Measurements from ENCODE around the gene RASGRF1. TPM values are rescaled to one million over a fixed set of nuclear protein-coding genes. Genes with fewer than 3 reads are reported as not detected.
"Not testable (repeated sequence)": the region's sequence is repeated elsewhere in the genome, so short reads cannot be mapped to it uniquely, and the experiment has no call there.

The RASGRF1 gene
- polyA plus RNA-seq, 3 donors, result 0.43 to 0.72 (median 0.54) TPM

DNA sequence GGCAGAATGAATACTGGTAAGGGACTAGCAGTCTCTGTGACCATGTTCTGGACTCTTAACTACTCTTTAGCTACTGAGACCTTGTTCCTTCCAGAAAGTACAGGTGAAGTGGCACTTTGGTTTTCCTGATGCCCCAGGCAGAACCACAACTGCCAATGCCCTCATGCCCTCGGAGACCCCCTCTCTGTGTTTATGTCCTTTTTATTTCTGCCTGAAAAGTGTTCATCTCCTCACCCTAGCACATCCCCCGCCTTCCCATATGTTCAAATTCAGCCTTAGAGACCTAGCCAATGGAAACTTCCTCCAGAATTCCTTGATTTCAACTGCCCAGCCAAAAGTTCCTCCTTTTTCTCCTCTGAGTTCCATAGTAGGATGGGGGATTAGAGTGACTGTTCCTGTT is 23.3 kb upstream of the RASGRF1 start:
- no peak for DNase-seq (ENCODE audit: extremely low read depth in 1 of 11, low read depth in 9 of 11, low spot score in 4 of 11)

DNA sequence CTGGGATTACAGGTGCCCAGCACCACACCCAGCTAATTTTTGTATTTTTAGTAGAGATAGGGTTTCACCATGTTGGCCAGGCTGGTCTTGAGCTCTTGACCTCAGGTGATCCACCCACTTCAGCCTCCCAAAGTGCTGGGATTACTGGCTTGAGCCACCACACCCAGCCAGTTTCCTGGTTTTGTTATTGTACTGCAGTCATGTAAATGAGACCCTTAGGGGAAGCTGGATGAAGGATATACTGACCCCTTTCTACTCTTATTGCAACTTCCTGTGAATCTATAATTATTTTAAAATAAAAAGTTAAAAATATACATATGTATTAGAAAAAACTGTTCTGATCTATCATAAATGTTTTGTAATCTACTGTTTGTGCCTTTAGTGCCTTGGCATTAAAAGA is 20.8 kb upstream of the RASGRF1 start:
- DNase-seq (ENCODE audit: extremely low read depth in 1 of 11, low read depth in 9 of 11, low spot score in 4 of 11), result not testable (repeated sequence)

DNA sequence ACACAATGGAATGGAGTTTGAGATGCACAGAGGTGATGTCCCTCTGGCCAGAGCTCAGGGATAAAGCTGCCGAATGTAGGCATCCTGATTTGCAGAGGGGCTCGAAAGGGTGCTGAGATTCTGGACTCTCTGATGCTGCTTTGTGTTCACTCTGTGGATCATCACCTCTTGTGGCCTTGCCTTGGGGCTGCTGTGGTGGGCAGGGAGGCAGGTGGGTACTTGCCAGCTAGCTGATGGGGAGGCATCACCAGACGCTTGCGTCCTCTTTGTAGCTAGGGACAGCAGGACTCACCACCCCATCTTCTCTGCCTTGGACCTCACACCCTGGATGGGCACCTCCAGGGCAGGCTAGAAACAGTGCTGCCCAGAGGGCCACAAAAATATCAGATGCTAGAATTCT is 14.6 kb upstream of the RASGRF1 start:
- DNase-seq (ENCODE audit: extremely low read depth in 1 of 11, low read depth in 9 of 11, low spot score in 4 of 11), result no peak

DNA sequence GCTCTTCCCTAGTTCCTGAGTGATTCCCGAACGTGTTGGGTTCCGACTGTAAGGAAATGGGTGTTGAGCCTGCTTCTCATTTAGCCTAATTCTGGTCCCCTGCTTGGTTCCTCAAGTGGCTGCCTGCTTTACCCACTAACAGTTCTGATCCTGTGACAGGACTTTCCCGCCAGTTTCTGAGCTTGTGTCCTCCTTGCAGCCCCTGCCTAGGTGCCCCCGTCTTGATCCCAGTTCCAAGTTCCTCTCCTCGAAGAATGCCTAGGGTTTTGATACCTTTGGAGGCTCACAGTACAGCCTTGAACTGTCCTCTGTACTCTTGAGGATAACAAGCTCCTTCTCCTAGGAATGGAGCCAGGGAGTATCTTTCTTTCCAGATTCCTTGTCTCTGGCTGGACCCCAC is 12.0 kb upstream of the RASGRF1 start:
- no peak for DNase-seq (ENCODE audit: extremely low read depth in 1 of 11, low read depth in 9 of 11, low spot score in 4 of 11)

DNA sequence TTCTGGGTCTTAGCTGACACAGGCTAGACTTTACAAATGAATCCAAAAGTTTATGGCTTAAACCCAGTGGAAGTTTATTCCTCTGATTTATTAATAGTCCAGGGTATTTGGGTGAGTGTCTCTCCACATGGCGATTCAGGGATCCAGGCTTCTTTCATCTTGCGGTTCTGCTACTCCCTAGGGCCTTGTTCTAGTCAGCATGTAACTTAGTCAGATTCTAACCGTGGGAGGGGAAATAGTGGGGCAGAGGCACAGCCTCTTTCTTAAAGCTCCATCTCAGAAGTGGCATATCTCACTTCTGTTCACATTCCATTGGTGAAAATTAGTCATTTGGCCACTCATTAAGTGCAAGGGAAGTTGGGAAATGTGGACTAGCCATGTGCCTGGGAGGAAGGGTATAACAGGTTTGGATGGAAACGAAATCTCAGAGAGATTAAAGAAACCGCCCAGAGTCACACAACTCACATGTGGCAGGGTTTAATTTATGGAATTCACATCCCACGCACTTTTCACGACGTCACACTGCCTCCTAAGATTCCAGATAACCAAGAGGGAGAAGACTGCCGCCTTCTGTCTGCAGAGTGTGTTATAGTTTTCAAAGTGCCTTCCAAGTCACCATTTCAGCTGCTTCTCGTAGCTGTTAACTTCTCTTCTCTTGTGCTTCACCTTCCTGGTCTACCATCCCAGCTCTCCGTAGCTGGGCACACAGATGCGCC is 11.4 kb upstream of the RASGRF1 start:
- no peak for DNase-seq (ENCODE audit: extremely low read depth in 1 of 11, low read depth in 9 of 11, low spot score in 4 of 11)

DNA sequence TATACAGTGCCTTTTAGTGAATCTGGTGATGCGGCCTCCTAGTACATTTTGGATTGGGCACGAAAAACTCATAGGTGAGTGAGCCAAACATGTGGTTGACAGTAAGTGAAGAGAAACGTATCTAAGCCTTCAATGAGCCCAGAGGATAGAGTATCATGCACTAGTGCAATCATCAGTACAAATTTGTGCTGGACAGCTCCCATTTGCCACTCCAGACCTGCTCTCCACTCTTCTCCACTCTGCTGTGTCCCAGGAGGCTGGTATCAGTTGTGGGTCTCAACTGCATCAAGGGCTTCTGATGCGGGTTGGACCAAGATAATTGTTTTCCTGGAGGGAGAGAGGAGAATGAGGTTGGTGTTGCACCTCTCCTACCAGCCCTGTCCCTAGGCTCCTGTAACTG is 9.1 kb upstream of the RASGRF1 start:
- DNase-seq (ENCODE audit: extremely low read depth in 1 of 11, low read depth in 9 of 11, low spot score in 4 of 11), result no peak

DNA sequence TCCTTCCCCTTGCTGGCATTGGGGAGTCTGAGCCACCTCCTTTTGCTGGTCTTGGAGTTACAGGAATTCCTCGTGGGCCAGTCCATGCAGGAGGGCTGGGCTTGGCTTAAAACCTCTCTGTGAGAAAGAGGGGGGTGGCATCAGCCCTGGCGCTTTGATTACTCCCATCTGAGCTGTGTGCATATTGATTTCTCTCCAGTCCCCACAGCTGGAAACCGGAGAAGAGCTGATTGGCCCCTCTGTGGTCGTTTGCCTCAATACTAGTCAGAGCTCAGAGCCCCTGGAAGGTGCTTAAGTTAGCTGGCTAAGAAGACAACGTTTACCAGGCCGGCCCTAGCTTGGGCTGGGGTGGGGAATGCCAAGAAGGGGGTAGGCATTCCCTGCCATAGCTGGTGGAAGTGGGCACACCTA is 4.0 kb upstream of the RASGRF1 start:
- DNase-seq (ENCODE audit: extremely low read depth in 1 of 11, low read depth in 9 of 11, low spot score in 4 of 11), result no peak

DNA sequence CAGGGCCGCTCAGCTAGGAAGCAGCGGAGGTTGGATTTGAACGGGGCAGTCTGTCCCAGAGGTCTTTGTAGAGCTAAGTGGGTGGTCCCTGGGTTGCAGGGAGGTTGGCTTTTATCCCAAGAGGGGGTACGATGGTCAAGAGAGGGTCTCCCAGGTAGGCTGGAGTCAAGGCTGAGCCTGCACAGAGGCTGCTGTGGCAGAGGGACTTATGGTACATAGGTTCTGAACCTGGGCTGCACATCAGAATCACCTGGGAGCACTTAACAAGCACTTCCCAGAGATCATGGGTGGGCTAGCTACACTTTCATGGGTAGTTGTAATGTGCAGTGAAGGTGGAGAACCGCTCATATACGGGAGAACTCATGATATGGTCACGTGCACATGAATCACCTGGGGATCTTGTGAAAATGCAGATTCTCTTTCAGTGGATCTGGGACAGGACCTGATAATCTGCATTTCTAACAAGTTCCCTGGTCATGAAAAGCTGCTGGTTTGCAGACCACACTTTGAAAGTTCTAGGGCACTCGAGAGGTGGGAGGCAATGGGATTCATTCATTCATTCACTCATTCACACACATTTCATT is 2.9 kb upstream of the RASGRF1 start:
- no peak for DNase-seq (ENCODE audit: extremely low read depth in 1 of 11, low read depth in 9 of 11, low spot score in 4 of 11)

DNA sequence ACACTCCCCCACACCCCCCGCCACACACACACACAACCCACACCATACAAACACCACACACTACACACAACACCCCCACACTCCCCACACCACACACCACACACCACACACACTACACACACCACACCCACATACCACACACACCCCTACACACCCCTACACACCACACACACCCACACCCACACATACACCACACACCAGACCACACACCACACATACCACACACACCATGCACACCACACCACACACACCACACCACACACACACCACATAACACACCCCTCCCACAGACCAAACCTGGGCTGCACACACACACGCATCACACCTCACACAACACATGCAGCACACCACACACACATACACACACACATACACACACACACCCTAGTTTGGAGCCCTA is 1.8 kb upstream of the RASGRF1 start:
- no peak for DNase-seq (ENCODE audit: extremely low read depth in 1 of 11, low read depth in 9 of 11, low spot score in 4 of 11)

DNA sequence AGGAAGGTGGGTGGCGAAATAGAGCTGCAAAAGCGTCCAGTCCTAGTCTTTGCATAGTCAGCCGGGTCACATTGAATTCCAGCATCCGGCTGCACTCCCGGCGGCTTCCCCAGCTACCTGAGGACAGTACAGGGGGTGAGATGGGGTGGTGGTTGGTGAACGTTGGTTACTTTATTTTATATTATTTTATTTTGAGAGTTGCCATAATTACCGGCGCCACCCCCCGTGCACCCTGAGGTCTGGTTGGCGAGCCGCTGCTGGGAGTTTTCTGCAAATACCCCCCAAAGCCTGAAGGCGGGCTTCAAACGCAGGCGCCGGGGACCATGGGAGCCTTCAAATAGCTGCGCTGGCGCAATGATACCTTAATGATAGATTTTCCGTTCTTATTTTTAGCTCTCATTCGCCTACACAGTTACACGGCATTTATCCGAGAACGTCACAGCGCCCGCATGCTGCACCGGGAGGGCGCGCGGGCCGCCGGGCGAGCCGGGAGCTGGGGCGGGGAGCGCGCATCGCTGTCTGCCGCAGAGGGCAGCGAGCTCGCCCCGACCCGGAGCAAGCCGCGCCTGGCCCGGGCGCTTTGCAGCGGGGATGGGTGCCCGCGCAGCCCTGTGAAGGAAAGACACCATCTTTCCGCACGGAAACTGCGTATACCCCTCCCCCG is 756 bp upstream of the RASGRF1 start:
- DNase-seq (ENCODE audit: extremely low read depth in 1 of 11, low read depth in 9 of 11, low spot score in 4 of 11), result no peak

DNA sequence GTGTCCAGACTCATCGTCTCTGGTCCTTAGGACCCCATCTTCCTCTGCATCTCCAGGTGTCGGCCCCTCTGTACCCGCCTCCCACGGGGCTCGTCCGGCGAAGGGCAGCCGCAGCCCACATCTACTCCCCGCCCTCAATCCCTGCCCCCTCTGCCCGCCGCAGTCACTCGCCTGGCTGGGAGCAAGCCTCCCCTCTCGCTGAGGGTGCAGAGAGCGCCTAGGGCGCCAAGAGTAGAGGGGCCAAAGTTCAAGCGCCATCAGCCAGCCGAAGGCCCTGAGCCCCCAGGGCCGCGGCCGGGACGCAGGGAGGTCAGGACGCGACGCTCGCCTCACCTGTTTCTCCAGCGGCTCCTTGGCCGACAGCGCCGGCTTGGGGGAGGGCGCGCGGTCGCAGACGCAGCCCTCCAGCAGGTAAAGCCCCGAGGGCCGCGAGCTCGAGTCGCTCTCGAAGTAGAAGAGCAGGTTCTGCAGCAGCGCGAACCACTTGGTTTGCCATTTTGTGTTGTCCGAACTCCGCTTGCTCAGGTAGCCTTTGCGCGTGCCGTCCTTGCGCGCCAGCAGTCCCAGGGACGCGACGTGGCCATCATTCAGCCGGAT is 592 bp downstream of the RASGRF1 start:
- DNase-seq (ENCODE audit: extremely low read depth in 1 of 11, low read depth in 9 of 11, low spot score in 4 of 11), result peak in 1 of 11 donors; percentile 18

DNA sequence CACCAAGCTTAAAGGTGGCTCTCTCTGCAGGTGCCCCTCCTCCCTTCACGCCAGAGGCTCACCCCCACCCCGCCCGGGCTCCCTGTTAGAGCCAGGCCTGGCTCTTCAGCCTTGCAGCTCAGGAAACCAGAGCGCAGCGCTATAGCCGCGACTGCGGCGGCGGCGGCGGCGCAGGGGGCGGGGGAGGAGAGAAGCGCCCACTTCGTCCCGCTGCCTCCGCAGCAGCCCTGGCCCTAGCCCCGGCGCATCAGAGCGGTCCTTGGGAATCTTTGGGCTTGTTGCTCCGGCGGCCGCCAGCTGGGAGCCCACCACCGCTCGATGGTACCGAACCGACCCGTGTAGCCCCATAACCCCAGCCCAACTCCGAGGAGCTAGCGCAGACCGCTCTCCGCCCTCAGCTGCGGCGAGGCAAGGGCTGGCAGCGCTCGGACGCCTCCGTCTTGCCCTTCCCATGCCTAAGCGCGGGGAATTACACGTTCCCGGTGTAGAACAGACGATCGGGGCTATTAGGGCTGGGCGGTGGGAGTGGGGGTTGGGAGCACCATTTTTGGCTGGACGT is 1.2 kb downstream of the RASGRF1 start:
- peak in 1 of 11 donors; percentile 16 for DNase-seq (ENCODE audit: extremely low read depth in 1 of 11, low read depth in 9 of 11, low spot score in 4 of 11)

DNA sequence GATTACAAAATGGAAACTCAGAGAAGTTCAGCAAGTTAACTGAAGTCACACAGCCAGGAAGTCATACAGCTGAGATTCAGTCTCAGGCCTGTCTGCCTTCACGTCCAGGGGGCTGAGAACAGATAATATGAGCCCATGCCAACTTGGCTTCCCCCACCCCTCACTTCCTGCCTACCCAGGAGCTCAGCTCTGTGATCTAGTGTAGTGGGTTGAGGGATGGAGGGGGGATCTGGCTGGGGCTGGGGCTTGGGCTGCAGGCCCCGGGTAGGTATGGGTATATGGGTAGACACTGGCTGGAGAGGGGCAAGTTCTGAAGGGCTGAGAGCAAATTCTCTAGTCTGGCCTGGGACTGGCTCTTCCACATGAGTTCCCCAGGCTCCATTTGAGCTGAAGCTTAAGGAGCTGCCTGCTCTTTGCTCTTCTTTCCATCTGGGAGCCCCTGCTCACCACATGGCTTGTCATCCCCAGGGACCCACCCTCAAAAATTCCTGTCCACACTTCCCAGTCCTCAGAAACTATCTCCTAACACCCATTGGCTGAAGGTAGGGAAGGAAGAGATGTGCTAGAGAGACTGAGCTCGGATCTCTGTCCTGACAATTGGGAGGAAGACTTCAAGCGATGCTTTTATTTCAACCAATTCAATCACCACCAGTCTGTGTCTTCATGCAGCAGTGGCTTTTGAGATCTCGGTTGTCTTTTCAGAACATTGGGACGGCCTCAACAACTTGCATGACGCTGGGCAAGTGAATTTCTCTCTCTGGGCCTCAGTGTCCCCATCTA is 2.0 kb downstream of the RASGRF1 start:
- no peak for DNase-seq (ENCODE audit: extremely low read depth in 1 of 11, low read depth in 9 of 11, low spot score in 4 of 11)

DNA sequence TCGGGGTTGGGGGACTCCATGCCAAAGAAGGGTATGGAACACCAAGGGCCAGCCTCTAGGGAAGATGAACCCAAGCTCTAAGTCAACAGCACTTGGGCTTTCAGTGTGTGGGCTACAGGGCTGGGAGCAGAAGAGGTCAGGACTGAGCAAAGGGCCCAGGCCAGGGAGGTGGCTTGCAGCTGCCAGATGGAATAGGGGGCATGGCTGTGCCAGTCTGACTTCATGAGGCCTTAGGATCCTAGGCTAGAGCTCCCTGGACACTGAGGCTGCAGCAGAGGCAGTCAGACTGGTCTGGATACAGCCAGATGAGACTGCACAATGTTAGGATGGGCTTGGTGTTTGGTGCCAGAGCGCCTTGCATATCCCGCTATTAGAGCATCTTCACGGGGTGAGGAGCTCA is 3.8 kb downstream of the RASGRF1 start:
- DNase-seq (ENCODE audit: extremely low read depth in 1 of 11, low read depth in 9 of 11, low spot score in 4 of 11), result no peak

DNA sequence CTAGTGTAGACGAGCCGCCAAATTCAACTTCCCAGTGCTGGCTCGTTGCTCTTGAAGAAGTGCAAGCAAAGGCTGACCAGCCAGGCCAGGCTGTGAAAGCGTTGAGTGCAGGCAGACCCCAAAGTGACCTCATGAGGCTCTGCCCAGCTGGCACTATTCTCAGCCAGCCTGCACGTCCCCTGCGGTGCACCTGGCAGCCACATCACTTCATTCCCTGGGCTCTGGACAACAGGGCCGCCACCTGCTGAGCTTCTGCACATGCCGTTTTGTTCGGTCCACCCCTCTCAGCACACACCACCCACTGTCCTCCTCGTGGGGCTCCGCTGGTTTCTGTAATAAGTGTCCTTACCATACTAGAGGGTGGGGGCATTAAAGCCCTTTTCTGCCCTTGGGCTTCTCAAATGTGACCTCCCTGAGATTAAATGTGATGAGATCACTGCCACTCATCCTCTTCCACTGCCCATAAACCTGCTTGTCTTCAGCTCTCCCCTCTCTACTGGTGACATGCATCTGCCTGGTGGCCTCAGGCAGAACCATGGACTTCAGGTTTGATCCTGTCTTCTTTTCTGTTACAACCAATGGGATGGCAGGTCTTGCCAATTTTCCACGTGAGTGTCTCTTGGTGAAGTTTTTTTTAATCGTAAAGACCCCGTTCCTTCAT is 6.1 kb downstream of the RASGRF1 start:
- DNase-seq (ENCODE audit: extremely low read depth in 1 of 11, low read depth in 9 of 11, low spot score in 4 of 11), result no peak

DNA sequence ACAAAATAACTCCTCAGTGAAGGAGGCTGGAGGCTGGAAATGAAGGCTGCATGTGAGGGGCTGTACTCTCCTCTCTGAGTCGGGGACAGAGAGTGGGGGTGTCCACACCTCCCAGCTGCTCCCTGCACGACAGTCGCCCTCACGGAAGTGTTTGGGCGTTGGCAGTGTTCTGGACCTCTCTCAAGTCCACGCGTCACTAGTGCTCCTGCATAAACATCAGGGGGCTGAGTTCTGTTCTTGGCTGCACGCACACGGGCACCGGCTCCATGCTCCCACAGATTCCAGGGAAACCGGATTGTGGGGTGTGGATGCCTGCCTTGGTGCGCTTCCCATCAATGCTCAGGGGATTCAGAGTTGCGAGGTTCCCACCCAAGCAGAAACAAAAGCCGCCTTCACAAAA is 7.4 kb downstream of the RASGRF1 start:
- DNase-seq (ENCODE audit: extremely low read depth in 1 of 11, low read depth in 9 of 11, low spot score in 4 of 11), result no peak

DNA sequence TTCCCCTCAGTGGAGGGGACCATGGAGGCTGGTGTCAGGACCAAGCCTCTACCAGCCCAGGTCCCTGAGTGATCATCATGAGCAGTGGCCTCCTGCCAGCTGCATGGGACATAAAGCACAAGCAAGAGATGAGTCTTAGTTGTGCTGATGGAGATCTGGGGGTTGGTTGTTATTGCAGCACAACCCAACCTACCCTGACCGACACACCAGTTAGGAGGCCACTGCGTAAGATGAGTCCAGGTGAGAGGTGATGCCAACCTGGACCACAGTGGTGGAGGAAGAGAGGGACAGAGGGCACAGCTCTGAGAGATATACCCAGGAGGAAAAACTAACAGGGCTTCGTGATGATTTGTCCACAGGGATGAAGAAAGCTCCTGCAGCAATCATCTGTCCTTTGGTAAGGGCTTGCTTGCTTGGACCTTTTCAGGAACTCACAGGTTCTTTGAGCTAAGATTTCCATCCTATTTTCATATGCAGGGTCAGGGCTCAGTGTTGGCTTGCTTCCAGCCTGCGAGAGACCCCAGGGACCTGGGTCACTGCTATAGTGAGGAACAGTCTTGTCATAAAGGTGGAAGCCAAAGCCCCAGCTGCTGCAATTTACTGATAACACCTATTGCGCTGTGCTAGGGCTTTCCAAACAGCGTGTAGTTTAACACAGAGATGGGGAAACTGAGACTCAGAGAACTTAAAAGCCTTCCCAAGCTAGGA is 8.1 kb downstream of the RASGRF1 start:
- no peak for DNase-seq (ENCODE audit: extremely low read depth in 1 of 11, low read depth in 9 of 11, low spot score in 4 of 11)

DNA sequence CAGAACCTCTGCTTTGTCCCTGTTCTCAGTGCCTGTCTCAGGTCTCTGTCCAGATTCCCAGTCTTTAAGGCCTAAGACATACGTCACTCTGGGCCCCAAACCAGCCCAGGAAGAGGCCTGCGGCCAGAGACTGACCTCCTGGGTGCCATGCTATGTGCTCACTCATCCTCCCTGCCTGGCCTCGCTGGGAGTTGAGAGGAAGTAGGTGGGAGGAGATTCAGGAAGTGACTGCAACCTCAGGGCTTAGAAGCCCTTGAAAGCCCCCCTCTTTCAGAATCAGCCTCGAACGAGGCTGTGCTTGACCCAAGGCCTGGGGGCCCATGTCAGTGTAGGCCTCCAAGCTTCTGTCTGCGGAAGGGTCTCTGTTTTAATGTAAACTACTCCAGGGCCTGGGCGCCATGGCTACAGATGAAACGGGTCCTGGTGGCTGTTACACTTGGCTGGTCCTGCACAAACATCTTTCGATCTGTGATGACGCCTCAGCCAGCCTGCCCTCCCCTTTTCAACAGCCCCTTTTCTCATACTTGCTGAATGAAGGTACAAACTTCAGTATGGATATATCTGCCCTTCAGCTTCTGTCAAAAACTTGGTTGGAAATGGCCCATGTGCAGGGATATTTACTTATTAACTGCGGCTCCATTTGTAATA is 11.7 kb downstream of the RASGRF1 start:
- DNase-seq (ENCODE audit: extremely low read depth in 1 of 11, low read depth in 9 of 11, low spot score in 4 of 11), result no peak
